Spleen (tissue), 11 donors: Measurements from ENCODE around the gene SFXN2. TPM values are rescaled to one million over a fixed set of nuclear protein-coding genes. Genes with fewer than 3 reads are reported as not detected.

Experiments used
- DNase-seq: peaks from one replicate; pipeline ENCODE4 v3.0.0-alpha.2; 2020
- H3K27ac ChIP-seq, 8 donors: fragments of 200-600 bp; sonication (generic) in 7 of 8; 1 replicate in 4 of 8; 2 replicates in 4 of 8; pipeline versions ENCODE4 v1.5.0 to v1.8.0; 2016 to 2021; ENCODE audit warnings: inconsistent platforms in 4 of 8, mild to moderate bottlenecking in 4 of 8, moderate library complexity in 1 of 8
- H3K27me3 ChIP-seq, 7 donors: fragments of 200-600 bp; sonication (generic) in 6 of 7; replicated peaks in 1 of 7; 1 replicate in 4 of 7; 2 replicates in 3 of 7; pipeline versions ENCODE4 v1.5.0 to v1.8.0; 2016 to 2021; ENCODE audit warnings: inconsistent platforms in 3 of 7, mild to moderate bottlenecking in 1 of 7
- H3K36me3 ChIP-seq, 6 donors: fragments of 200-600 bp; sonication (generic) in 5 of 6; 1 replicate in 4 of 6; 2 replicates in 2 of 6; pipeline versions ENCODE4 v1.5.0 to v1.8.0; 2016 to 2021; ENCODE audit warnings: inconsistent platforms in 2 of 6
- H3K4me1 ChIP-seq, 6 donors: fragments of 200-600 bp; sonication (generic) in 5 of 6; 1 replicate in 3 of 6; 2 replicates in 3 of 6; pipeline versions ENCODE4 v1.5.0 to v1.8.0; 2016 to 2021; ENCODE audit warnings: inconsistent platforms in 3 of 6
- H3K4me3 ChIP-seq, 8 donors: fragments of 200-600 bp; sonication (generic) in 7 of 8; 1 replicate in 4 of 8; 2 replicates in 4 of 8; pipeline versions ENCODE4 v1.5.0 to v1.8.0; 2016 to 2021; ENCODE audit warnings: inconsistent platforms in 4 of 8, mild to moderate bottlenecking in 4 of 8, moderate library complexity in 2 of 8
- H3K9me3 ChIP-seq, 8 donors: fragments of 200-600 bp; sonication (generic) in 7 of 8; 1 replicate in 4 of 8; 2 replicates in 4 of 8; pipeline versions ENCODE4 v1.5.0 to v1.8.0; 2016 to 2021; ENCODE audit warnings: inconsistent platforms in 4 of 8
- POLR2A ChIP-seq, 3 donors: fragments of 450-650 bp; IDR thresholded peaks; one replicate each; pipeline ENCODE4 v1.5.1; 2017; ENCODE audit warnings: antibody characterized with exemption in 3 of 3, mild to moderate bottlenecking in 1 of 3
- POLR2AphosphoS5 ChIP-seq, 3 donors: sonication (generic); formaldehyde crosslinking; IDR thresholded peaks; one replicate each; pipeline ENCODE4 v1.5.1; 2017; ENCODE audit warnings: antibody characterized with exemption in 3 of 3
- WGBS, 5 donors: extraction: QIAGEN DNeasy Blood & Tissue Kit in 3 of 5; methylation state at CpG; one replicate each; pipeline versions ENCODE4 v1.1.5 to v1.1.7; 2013 to 2018; 5-methylcytosine and 5-hydroxymethylcytosine counted together
- intact Hi-C: fragments of 100-400 bp; cut with DNase I; formaldehyde crosslinking; loops from one replicate; pipeline ENCODE4 v1.15.0; 2023; ENCODE audit warnings: low total_unique reads
- polyA plus RNA-seq, 3 donors: library from polyadenylated mRNA; stranded (reverse); fragments of 200-250 nt; gene quantifications; one replicate each; pipeline ENCODE4 v1.2.1, GENCODE V29; 2013
- total RNA-seq, 7 donors: library from RNA; depleted of rRNA in 3 of 7; stranded (reverse); fragments of >200 nt in 3 of 7; fragmentation: NEBNext Ultra II Directional in 4 of 7; extraction: Animal tissue kit (Norgen Biotek cat#: 25700) in 4 of 7; gene quantifications; one replicate each; pipeline versions ENCODE4 v1.1.0 to v1.2.1, GENCODE V29; 2016 to 2021
- TF ChIP-seq, protein P1 (sequence below), 11 experiments: fragments of 200-600 bp in 7 of 11; fragments of 450-650 bp in 4 of 11; sonication (generic) in 4 of 11; IDR thresholded peaks in 8 of 11; conservative IDR thresholded peaks in 3 of 11; 1 replicate in 7 of 11; 2 replicates in 4 of 11; pipeline versions ENCODE4 v1.4.0 to v1.8.0; 2016 to 2021; ENCODE audit warnings: antibody characterized with exemption in 11 of 11, inconsistent platforms in 4 of 11, mild to moderate bottlenecking in 1 of 11
- donor health status: healthy with polysubstance abuse.
- donor health status: DM: no; HTN: no; CAD: no; lungs with moderate emphysema.
- donor health status: DM: no; HTN: no; CAD: no.
- donor health status: Bipolar disorder and iron deficiency.
- donor health status: healthy.
- donor health status: DM: no; HTN: no; CAD: no.
- donor health status: DM: yes; HTN: yes; CAD: no.

Gene SFXN2
- total and polyA plus RNA-seq, 10 donors = 3.0 to 12.8 (median 9.8) TPM

DNA sequence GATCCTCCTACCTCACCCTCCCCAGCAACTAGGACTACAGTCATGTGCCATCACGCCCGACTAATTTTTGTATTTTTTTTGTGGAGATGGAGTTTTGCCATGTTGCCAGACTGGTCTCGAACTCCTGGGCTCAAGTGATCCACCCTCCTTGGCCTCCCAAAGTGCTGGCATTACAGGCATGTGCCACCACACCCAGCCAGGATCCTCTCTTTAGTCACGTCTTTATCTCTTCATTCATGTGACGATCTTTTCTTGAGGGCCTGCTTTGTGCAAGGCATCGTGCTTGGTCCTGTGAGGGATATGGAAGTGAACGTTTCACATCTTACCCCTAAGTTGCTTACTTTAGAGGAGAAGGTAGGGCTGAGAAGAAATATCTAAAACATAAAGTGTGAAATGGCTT lies 50.9 kb downstream of the SFXN2 start:
- TF ChIP-seq POLR2AphosphoS5 (IDR thresholded peaks at IDR 0.05) = no peak
- TF ChIP-seq, protein P1, sequence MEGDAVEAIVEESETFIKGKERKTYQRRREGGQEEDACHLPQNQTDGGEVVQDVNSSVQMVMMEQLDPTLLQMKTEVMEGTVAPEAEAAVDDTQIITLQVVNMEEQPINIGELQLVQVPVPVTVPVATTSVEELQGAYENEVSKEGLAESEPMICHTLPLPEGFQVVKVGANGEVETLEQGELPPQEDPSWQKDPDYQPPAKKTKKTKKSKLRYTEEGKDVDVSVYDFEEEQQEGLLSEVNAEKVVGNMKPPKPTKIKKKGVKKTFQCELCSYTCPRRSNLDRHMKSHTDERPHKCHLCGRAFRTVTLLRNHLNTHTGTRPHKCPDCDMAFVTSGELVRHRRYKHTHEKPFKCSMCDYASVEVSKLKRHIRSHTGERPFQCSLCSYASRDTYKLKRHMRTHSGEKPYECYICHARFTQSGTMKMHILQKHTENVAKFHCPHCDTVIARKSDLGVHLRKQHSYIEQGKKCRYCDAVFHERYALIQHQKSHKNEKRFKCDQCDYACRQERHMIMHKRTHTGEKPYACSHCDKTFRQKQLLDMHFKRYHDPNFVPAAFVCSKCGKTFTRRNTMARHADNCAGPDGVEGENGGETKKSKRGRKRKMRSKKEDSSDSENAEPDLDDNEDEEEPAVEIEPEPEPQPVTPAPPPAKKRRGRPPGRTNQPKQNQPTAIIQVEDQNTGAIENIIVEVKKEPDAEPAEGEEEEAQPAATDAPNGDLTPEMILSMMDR (IDR thresholded peaks at IDR 0.05 in 8 of 11, conservative IDR thresholded peaks at IDR 0.05 in 3 of 11) = no peak
- TF ChIP-seq POLR2A (IDR thresholded peaks at IDR 0.05) = no peak
- Histone ChIP-seq H3K4me3 (no peak overlapping the region), H3K9me3 (no peaks in the 10 kb centered on the region), H3K27ac (peak overlapping the region in 3 of 8 donors; percentile 25 to 53 (median 48)), H3K36me3 (peaks cover 0 to 55% (median 3%) of the 10 kb centered on the region in 6 donors), H3K4me1 (peaks cover 14 to 82% (median 37%) of the 10 kb centered on the region in 6 donors), H3K27me3 (no peaks in the 10 kb centered on the region)
- intact Hi-C loops = no loop called here
- WGBS, 5 donors = 68 to 92% (median 83%) methylated on average over 7 of the region's 7 CpGs
- DNase-seq = no peak

DNA sequence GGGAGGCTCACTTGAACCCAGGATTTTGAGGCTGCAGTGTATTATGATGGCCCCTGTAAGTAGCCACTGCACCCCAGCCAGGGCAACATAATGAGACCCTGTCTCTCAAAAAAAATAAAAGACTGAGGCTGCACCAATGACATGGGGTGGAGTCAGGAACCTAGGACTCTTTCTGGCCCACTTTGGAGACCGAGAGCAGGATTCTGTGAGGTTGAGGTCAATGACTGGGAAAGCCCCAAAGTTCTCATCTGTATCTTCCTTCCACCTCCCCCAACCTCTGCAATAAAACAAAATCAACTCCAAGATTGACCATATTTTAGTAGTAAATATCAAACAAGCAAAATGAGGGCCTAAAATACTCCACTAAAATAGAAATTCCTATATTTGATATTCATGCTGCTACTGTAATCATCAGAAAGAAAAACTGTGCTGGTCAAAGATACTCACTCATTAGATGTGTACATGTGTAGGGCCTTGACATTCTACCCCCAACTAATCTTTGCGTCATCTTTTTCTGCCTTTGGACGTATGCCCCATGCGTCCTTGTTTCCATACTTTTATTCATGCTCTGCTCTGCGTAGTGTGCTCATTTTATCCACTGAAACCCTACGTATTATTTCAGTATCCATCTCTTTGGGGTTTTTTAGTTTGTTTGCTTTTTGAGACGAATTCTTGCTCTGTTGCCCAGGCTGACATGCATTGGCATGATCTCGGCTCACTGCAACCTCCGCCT lies 53.2 kb downstream of the SFXN2 start:
- H3K36me3 ChIP-seq = peaks cover 0 to 42% (median 3%) of the 10 kb centered on the region in 6 donors
- no peak for DNase-seq
- TF ChIP-seq POLR2AphosphoS5 (IDR thresholded peaks at IDR 0.05) (no peak), POLR2A (IDR thresholded peaks at IDR 0.05) (no peak)
- TF ChIP-seq, protein P1 (IDR thresholded peaks at IDR 0.05 in 8 of 11, conservative IDR thresholded peaks at IDR 0.05 in 3 of 11) = no peak
- no peaks in the 10 kb centered on the region for H3K9me3 ChIP-seq
- peaks cover 14 to 83% (median 38%) of the 10 kb centered on the region in 6 donors for H3K4me1 ChIP-seq
- H3K4me3 ChIP-seq = no peak overlapping the region
- H3K27me3 ChIP-seq = no peaks in the 10 kb centered on the region
- intact Hi-C loops = no loop called here
- 73 to 88% (median 84%) methylated on average over 9 of the region's 9 CpGs for WGBS, 5 donors
- H3K27ac ChIP-seq = peak overlapping the region in 3 of 8 donors; percentile 16 to 44 (median 18)

GRCh38 chr10:102769375-102770107 lies 55.1 kb downstream of the SFXN2 start:
- Histone ChIP-seq H3K4me1 (peaks cover 22 to 83% (median 46%) of the 10 kb centered on the region in 6 donors), H3K36me3 (peaks cover 0 to 25% (median 0%) of the 10 kb centered on the region in 6 donors), H3K27me3 (no peaks in the 10 kb centered on the region), H3K9me3 (no peaks in the 10 kb centered on the region), H3K4me3 (no peak overlapping the region), H3K27ac (no peak overlapping the region)
- TF ChIP-seq, protein P1 (IDR thresholded peaks at IDR 0.05 in 8 of 11, conservative IDR thresholded peaks at IDR 0.05 in 3 of 11) = no peak
- no peak for TF ChIP-seq POLR2A (IDR thresholded peaks at IDR 0.05)
- TF ChIP-seq POLR2AphosphoS5 (IDR thresholded peaks at IDR 0.05) = no peak
- DNase-seq = no peak
- intact Hi-C loops = no loop called here
- WGBS, 5 donors = 81 to 90% (median 84%) methylated on average over 7 of the region's 7 CpGs

DNA sequence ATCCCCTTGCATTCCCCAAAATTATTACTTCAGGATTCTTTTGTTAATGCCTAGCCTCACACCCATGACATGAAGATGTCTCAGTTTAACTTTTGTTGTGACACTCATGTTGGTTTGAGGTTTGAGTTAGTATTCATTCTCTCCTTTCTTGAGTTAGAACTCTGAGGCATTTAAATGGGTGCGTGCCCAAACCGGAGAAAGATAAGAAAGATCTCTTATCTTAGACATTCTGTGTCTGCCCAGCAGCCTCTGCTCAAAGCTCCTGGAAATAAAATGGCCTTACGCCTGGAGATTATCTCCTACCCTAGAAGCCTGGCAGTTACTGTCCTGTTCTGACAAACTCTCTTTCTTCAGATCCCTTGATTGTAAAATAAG lies 55.7 kb downstream of the SFXN2 start:
- Histone ChIP-seq H3K4me3 (no peak overlapping the region), H3K4me1 (peaks cover 23 to 83% (median 47%) of the 10 kb centered on the region in 6 donors), H3K9me3 (no peaks in the 10 kb centered on the region), H3K27ac (no peak overlapping the region), H3K27me3 (no peaks in the 10 kb centered on the region), H3K36me3 (peaks cover 0 to 20% (median 0%) of the 10 kb centered on the region in 6 donors)
- no peak for DNase-seq
- intact Hi-C loops = no loop called here
- WGBS, 5 donors = 81 to 95% (median 90%) methylated on average over 3 of the region's 3 CpGs
- TF ChIP-seq POLR2AphosphoS5 (IDR thresholded peaks at IDR 0.05) (no peak), POLR2A (IDR thresholded peaks at IDR 0.05) (no peak)
- TF ChIP-seq, protein P1 (IDR thresholded peaks at IDR 0.05 in 8 of 11, conservative IDR thresholded peaks at IDR 0.05 in 3 of 11) = no peak
